ENCODE measurements around the gene MGMT. TPM values are rescaled to one million over a fixed set of nuclear protein-coding genes. Genes with fewer than 3 reads are reported as not detected.
"Not testable (repeated sequence)": the region's sequence is repeated elsewhere in the genome, so short reads cannot be mapped to it uniquely, and the experiment has no call there.

MGMT gene
- total RNA-seq (2014; rRNA removed; shearing (Covaris generic)), result 9.4 and 10.1 TPM in 2 replicates

DNA sequence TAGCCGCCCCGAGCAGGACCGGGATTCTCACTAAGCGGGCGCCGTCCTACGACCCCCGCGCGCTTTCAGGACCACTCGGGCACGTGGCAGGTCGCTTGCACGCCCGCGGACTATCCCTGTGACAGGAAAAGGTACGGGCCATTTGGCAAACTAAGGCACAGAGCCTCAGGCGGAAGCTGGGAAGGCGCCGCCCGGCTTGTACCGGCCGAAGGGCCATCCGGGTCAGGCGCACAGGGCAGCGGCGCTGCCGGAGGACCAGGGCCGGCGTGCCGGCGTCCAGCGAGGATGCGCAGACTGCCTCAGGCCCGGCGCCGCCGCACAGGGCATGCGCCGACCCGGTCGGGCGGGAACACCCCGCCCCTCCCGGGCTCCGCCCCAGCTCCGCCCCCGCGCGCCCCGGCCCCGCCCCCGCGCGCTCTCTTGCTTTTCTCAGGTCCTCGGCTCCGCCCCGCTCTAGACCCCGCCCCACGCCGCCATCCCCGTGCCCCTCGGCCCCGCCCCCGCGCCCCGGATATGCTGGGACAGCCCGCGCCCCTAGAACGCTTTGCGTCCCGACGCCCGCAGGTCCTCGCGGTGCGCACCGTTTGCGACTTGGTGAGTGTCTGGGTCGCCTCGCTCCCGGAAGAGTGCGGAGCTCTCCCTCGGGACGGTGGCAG lies at the start of gene MGMT:
MGMT (plus strand) TSS at position 539 of the 656 bp plus-strand sequence.
- Histone ChIP-seq H3K4me1 (replicated peaks) (peaks cover 4% of the 10 kb centered on the region), H3K9me3 (replicated peaks) (peaks cover 9% of the 10 kb centered on the region; the same call in 1 of the 2 replicates), H3K4me3 (peak within 1 kb of the TSS; percentile 43), H3K27ac (no peak within 1 kb of the TSS), H3K36me3 (no peaks in the 10 kb centered on the region), H3K27me3 (replicated peaks) (no peaks in the 10 kb centered on the region)
- DNase-seq (ENCODE audit: low read depth in 1 of 2, low spot score in 2 of 2), result peak; percentile 5 to 69

DNA sequence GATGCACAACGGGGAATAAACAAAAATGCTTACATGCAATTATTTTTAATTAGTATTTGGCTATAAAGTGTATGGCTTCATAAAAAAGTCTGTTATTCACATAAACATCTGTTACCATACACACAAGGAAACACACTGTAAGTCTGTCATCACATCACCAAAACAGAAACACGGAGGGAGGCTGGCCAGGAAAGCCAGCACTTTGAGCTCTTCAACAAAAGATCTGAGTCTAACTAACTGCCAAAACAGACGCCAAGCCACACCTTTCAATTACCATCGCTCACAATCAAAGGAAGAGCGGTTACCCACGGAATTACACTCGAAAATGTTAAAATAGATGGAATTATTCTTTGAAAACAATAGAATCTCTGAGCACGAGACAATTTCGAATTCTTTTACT lies 49.2 kb upstream of the MGMT start:
- Histone ChIP-seq H3K9me3 (replicated peaks) (no peaks in the 10 kb centered on the region; the same call in 1 of the 2 replicates), H3K36me3 (no peaks in the 10 kb centered on the region), H3K27me3 (replicated peaks) (no peaks in the 10 kb centered on the region), H3K4me3 (no peak overlapping the region), H3K4me1 (replicated peaks) (no peaks in the 10 kb centered on the region), H3K27ac (no peak overlapping the region)
- DNase-seq (ENCODE audit: low read depth in 1 of 2, low spot score in 2 of 2), result no peak

DNA sequence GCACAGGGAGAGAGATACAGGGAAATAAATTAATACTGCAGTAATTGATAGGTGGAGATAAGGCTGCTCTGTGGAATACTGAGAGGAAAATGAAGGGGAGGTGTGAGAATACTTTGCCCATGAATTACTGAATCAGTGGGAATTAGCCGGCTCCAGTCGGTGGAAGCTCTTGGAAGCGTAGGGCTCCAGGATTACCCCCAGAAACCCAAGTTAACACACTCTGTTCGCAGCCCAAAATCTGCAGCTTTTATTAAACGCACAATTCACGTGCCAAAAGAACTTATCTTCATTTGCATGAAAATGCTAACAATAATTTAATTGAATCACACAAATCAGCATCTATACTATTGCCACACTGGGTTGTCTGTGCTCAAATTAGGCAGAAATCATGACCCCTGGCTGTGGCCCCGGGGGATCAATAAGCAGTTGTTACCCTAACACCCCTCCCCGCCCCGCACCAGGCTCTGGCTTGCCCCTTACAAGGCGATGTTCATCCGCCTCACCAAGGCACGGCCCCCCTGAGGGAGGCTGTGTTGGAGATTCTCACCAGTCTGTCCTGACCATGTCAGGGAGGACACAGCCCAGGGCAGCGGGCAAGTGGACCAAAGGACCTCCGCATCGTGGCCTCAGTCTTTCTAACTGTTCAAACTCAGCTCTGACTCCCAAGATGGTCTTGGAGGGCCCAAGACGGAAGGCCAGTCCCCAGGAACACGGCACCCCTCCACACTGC lies 48.4 kb upstream of the MGMT start:
- Histone ChIP-seq H3K9me3 (replicated peaks) (no peaks in the 10 kb centered on the region; the same call in 1 of the 2 replicates), H3K27ac (no peak overlapping the region)
- no peak for DNase-seq (ENCODE audit: low read depth in 1 of 2, low spot score in 2 of 2)

DNA sequence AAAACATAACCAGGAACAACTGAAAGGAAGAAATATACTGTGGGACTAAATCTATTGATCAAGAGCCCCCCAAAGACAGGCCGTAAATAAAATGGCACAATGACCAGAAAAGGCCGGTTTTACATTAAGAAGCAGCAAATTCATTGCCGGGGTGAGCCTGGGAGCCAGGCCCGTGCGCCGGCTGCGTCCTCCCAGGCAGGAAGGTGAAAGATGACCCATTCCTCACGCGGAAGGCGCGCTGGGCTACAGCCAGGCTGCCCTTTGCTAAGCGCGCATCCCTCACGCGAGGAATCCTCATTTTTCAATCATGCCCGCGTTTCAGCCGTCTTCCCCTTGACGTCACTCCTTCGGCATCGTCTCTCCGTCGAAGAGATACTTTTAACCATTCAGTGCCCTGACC lies 47.6 kb upstream of the MGMT start:
- no peak overlapping the region for H3K4me3 ChIP-seq

More for the DNA sequence above, 48.4 kb upstream of the MGMT start:
- Histone ChIP-seq H3K4me3 (no peak overlapping the region), H3K27me3 (replicated peaks) (no peaks in the 10 kb centered on the region), H3K4me1 (replicated peaks) (no peaks in the 10 kb centered on the region), H3K36me3 (no peaks in the 10 kb centered on the region)

DNA sequence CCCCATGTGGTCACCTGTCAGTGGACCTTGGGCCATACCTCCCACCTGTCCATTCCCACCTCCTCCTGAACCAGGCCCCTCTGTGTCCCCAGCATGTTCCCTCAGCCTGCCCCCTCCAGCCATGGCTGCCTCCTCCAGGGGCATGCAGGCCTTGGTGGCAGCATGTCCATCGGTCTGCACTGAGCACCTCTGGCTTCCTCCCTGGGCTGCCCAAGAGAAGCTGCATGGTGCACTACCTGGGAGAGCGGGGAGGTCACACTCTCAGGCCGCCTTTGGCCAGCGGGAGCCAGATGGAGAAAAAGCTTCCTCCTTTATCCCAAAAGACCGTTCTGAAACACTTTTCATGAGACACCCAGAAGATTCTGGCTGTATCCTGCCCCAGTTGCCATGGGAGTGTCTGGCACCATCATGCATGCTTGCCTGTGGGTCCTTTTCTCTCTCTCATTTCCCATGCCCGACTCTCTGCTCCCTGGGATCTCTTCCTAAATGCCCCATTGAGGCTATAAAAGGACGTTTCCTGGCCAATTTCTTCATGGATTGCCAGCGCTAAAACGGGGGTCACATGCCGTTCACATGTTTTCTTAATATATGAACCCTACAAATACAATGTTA lies 45.5 kb upstream of the MGMT start:
- no peaks in the 10 kb centered on the region for H3K36me3 ChIP-seq
- H3K4me1 ChIP-seq (replicated peaks), result no peaks in the 10 kb centered on the region
- no peaks in the 10 kb centered on the region for H3K27me3 ChIP-seq (replicated peaks)
- no peaks in the 10 kb centered on the region; the same call in 1 of the 2 replicates for H3K9me3 ChIP-seq (replicated peaks)
- DNase-seq (ENCODE audit: low read depth in 1 of 2, low spot score in 2 of 2), result no peak
- no peak overlapping the region for H3K27ac ChIP-seq
- no peak overlapping the region for H3K4me3 ChIP-seq

More for the DNA sequence above, 47.6 kb upstream of the MGMT start:
- no peak for DNase-seq (ENCODE audit: low read depth in 1 of 2, low spot score in 2 of 2)
- Histone ChIP-seq H3K9me3 (replicated peaks) (no peaks in the 10 kb centered on the region; the same call in 1 of the 2 replicates), H3K36me3 (no peaks in the 10 kb centered on the region), H3K27me3 (replicated peaks) (no peaks in the 10 kb centered on the region), H3K4me1 (replicated peaks) (no peaks in the 10 kb centered on the region), H3K27ac (no peak overlapping the region)

DNA sequence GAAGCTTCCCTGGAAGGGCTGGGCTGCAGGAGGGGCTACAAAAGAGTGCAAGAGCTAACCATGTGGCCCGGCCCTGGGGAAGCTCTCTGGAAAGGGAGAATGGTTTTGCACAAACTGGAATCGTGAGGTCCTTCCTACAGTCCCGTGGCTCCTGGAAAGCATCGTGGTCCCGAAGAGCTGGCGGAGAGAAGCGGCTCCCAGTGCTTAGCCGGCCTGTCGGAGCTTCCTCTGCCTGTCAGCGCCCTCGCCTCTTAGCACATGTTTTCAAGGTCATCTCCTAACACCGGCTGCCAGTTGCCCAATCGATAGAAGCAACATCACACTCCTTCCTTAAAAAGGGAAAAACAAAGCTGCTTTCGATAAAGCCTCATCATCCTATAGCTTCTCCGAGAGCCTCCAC lies 42.1 kb upstream of the MGMT start:
- Histone ChIP-seq H3K36me3 (no peaks in the 10 kb centered on the region), H3K27ac (no peak overlapping the region), H3K4me1 (replicated peaks) (no peaks in the 10 kb centered on the region), H3K27me3 (replicated peaks) (no peaks in the 10 kb centered on the region), H3K4me3 (no peak overlapping the region), H3K9me3 (replicated peaks) (no peaks in the 10 kb centered on the region)
- no peak for DNase-seq (ENCODE audit: low read depth in 1 of 2, low spot score in 2 of 2)

DNA sequence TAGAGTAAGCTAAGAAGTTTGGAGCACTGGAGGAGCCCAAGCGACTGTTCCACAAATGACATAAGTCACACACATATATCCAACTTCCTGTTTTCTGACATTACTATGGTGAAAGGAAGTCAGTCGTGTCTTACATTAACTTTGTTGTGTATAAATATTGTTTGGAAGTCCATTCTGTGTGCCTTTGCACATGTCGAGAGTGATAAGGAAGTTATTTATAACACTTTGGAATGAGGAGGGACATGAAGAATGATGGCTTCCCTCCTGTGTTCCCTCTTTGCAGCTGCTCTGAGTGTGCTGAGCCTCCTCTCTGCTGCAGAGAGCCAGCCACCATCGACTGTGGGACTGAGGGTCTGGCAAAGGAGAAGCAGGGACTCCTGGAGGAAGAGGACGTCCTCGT lies 40.4 kb upstream of the MGMT start:
- no peaks in the 10 kb centered on the region for H3K36me3 ChIP-seq
- H3K9me3 ChIP-seq (replicated peaks), result peaks cover 5% of the 10 kb centered on the region; the same call in 1 of the 2 replicates
- H3K27ac ChIP-seq, result no peak overlapping the region
- H3K4me1 ChIP-seq (replicated peaks), result no peaks in the 10 kb centered on the region
- no peak for DNase-seq (ENCODE audit: low read depth in 1 of 2, low spot score in 2 of 2)
- H3K27me3 ChIP-seq (replicated peaks), result no peaks in the 10 kb centered on the region
- H3K4me3 ChIP-seq, result no peak overlapping the region

DNA sequence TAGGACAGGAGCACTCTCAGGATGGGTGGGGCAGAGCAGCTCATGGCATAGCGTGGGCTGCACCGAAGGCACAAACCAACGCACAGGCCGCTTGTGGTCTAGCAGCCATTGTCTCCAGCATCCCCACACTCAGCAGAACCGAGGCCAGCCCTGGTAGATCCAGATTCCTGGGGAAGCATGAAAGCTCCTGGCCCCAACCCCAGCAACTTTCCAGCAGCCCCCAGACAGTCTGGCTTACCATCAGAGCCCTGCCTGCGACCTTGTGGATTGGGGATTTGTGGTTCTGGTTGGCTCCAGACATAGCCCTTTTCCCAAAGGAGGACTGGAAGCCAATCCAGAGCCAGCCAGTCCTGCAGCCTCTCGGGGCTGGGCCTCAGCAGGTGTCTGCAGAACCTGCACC lies 33.8 kb upstream of the MGMT start:
- H3K4me3 ChIP-seq, result no peak overlapping the region
- H3K36me3 ChIP-seq, result no peaks in the 10 kb centered on the region
- DNase-seq (ENCODE audit: low read depth in 1 of 2, low spot score in 2 of 2), result no peak
- no peaks in the 10 kb centered on the region for H3K27me3 ChIP-seq (replicated peaks)
- H3K9me3 ChIP-seq (replicated peaks), result peaks cover 8% of the 10 kb centered on the region
- H3K27ac ChIP-seq, result no peak overlapping the region
- no peaks in the 10 kb centered on the region for H3K4me1 ChIP-seq (replicated peaks)

DNA sequence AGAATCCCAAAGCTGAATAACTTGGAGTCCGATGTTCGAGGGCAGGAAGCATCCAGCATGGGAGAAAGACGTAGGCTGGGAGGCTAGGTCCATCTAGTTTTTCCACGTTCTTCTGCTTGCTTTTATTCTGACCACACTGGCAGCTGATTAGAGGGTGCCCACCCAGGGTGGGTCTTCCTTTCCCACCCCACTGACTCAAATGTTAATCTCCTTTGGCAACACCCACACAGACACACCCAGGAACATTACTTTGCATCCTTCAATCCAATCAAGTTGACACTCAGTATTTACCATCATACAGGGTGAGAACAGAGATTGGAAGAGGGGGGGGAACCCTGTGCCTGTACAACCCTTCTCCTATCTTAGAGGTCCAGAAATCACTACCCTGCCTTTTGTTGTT lies 31.3 kb upstream of the MGMT start:
- H3K27ac ChIP-seq; DNase-seq (ENCODE audit: low read depth in 1 of 2, low spot score in 2 of 2); H3K4me3 ChIP-seq; H3K27me3 ChIP-seq (replicated peaks); H3K9me3 ChIP-seq (replicated peaks); H3K36me3 ChIP-seq; H3K4me1 ChIP-seq (replicated peaks): not testable (repeated sequence)

DNA sequence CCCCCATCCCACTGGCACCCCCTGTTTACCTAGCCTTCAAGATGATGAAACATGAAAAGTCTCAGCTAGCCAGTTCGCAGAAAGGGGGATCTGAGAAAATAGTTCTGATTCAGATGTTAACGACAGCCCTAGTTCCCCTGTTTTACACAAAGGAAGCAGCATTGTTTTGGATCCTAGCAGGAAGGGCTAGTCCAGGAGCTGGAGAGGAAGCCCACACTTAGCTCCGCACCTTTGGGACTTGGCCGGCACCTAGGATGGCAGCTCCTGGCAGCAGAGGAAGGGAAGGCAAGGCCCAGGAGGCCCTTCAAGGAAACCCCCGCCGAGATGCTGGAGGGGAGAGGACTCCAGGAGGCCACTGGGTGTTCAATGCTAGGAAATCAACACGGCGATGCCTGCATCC lies 29.0 kb upstream of the MGMT start:
- no peak for DNase-seq (ENCODE audit: low read depth in 1 of 2, low spot score in 2 of 2)
- Histone ChIP-seq H3K27me3 (replicated peaks) (no peaks in the 10 kb centered on the region), H3K9me3 (replicated peaks) (peaks cover 2% of the 10 kb centered on the region), H3K27ac (no peak overlapping the region), H3K36me3 (no peaks in the 10 kb centered on the region), H3K4me1 (replicated peaks) (no peaks in the 10 kb centered on the region), H3K4me3 (no peak overlapping the region)

DNA sequence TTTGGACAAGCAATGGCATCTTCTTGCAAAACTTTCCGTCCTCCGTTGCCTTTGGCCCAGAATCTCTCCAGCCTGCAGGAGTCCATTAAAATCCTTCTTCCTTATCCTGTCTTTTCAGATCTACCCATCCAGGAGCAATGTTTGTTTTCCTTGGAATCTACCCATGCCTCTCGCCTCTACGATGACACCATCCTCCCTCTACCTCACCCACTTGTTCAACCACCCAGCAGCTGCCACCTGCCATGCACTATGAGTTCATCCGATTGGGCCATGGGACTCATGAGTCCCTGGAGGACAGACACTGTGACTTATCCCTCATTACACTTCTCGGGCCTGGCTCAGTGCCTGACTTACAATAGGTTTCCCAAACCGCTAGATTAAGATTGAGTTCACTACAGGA lies 26.8 kb upstream of the MGMT start:
- Histone ChIP-seq H3K4me1 (replicated peaks) (no peaks in the 10 kb centered on the region), H3K4me3 (no peak overlapping the region), H3K27me3 (replicated peaks) (no peaks in the 10 kb centered on the region), H3K36me3 (no peaks in the 10 kb centered on the region), H3K27ac (no peak overlapping the region), H3K9me3 (replicated peaks) (peaks cover 2% of the 10 kb centered on the region)
- no peak for DNase-seq (ENCODE audit: low read depth in 1 of 2, low spot score in 2 of 2)

DNA sequence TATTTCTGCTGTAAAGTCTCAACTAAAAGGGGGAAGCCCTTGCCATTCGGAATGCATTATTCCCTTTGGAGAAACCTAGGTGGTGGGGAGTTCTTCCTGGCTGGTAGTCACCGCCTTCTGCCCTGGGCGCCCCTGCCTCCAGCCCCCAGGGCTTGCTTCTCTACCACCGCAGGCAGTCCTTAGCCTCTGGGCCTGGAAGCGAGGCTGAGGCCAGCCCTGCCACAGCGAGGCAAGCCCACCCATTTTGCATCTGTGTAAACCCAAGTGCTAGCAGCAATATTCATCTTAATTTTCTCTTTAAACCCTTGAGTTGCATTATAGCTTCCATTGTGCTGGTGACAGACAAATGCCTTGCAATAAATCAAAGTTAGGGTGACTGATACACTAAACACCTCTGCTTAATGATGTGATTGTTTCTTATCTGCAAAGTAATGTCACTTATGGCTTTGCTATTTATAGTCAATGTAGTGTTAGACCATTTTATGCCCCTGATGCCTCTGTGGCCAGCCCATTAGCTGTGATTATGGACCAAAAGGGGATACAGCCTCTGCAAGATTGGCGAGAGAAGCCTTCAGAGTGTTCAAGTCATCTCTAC lies 26.2 kb upstream of the MGMT start:
- no peak for DNase-seq (ENCODE audit: low read depth in 1 of 2, low spot score in 2 of 2)
- Histone ChIP-seq H3K4me3 (no peak overlapping the region), H3K27ac (no peak overlapping the region)

DNA sequence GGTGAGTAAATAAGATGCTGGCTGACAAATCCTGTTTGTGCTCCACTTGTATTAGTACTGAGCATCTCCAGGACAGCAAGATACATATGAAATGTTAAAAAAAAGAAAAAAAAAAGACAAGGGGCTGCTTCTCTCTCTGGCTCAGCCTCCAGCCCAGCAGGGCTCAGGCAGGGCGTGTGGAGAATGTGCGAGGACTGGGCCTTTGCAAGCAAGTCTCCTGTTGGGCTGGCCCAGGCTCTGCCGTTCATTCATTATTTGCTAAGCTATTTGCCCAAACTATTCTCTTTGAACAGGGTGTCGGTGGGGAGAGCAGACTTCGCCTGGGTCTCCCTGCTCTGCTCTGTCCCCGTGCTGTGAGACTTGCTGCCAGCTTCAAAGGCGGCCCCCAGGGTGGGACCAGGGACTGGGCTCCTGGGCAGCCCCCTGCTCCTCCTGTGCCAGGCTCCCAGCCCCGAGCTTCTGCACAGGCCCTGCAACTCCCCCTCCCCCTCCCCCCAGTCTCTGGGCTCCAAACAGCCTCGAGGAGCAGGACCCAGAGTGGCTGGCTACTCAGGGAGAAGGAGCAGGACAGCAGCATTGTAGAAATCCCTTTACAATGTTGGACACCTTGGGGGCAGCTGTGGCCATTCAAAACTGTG lies 25.6 kb upstream of the MGMT start:
- Histone ChIP-seq H3K36me3 (no peaks in the 10 kb centered on the region), H3K4me3 (no peak overlapping the region), H3K9me3 (replicated peaks) (peaks cover 2% of the 10 kb centered on the region), H3K27ac (no peak overlapping the region), H3K27me3 (replicated peaks) (no peaks in the 10 kb centered on the region), H3K4me1 (replicated peaks) (no peaks in the 10 kb centered on the region)
- DNase-seq (ENCODE audit: low read depth in 1 of 2, low spot score in 2 of 2), result no peak

More for the DNA sequence above, 26.2 kb upstream of the MGMT start:
- Histone ChIP-seq H3K9me3 (replicated peaks) (peaks cover 2% of the 10 kb centered on the region), H3K4me1 (replicated peaks) (no peaks in the 10 kb centered on the region), H3K36me3 (no peaks in the 10 kb centered on the region), H3K27me3 (replicated peaks) (no peaks in the 10 kb centered on the region)

Data from SJSA1 (cell line).